Measurements from ENCODE around the gene PCSK6. TPM values are rescaled to one million over a fixed set of nuclear protein-coding genes. Genes with fewer than 3 reads are reported as not detected.

PCSK6 gene
- total RNA-seq, 1 donor = 0.72 TPM

- DNase-seq (ENCODE audit: insufficient read length, low spot score, missing footprints) = no peak
- peaks cover 35% of the 10 kb centered on the region for H3K27me3 ChIP-seq (ENCODE audit: insufficient read depth, low read length)
- no peak overlapping the region for H3K4me2 ChIP-seq (ENCODE audit: insufficient read depth, low read length)
- no peaks in the 10 kb centered on the region for H3K79me2 ChIP-seq (ENCODE audit: insufficient read depth, low read length)
- no peak overlapping the region for H3K27ac ChIP-seq (ENCODE audit: low read depth, low read length)
- no peaks in the 10 kb centered on the region for H3K36me3 ChIP-seq (ENCODE audit: insufficient read depth, low read length)
- no peaks in the 10 kb centered on the region for H3K9me3 ChIP-seq (ENCODE audit: low read depth, low read length)
- no peak for TF ChIP-seq CTCF (IDR thresholded peaks at IDR 0.05; ENCODE audit: extremely low read depth, low read depth, low read length)
- no peaks in the 10 kb centered on the region for H4K20me1 ChIP-seq (ENCODE audit: insufficient read depth, low read length)
- H3K4me3 ChIP-seq (ENCODE audit: insufficient read depth, low read length) = no peak overlapping the region
- no peak overlapping the region for H2AFZ ChIP-seq (ENCODE audit: low read length)
- no peaks in the 10 kb centered on the region for H3K4me1 ChIP-seq (ENCODE audit: insufficient read depth, low read length)
These were observed 975 bp downstream of the PCSK6 start for GRCh38 chr15:101488300-101489164.

DNA sequence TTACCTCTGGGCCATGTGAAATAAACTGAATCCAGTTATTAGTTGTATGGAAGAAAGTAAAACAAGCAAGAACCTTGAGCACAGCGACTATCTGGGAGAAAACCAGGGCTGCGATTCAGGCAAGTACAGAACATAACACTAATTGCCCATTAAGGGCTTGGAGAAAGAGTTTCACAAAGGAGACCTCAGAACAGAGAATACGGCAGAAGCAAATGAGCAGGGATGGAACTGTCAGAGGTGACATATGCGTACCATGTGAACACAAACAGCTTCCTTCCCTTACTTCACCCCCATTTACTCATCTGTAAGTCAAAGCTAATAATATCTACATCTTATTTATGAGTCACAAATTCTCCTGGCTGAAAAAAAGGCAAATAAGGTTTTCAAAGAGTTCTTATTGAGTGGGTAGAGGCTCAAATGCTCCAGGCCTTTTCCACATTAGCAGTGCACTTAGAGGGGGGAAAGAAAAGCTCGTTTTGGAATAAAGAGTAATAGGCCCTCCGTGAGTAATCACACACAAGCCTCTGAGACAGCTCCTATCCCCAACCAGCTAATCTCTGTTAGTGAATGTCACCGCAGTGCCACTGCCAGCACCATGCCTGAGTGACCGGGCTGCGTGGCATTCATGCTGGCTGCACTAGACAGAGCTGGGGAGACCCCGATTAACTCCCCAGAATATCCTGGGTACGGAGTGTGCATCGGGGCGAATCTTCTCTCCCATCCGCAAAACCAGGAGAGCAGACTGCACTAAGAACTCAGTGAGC lies 2.6 kb downstream of the PCSK6 start:
- H3K9me3 ChIP-seq (ENCODE audit: low read depth, low read length) = no peaks in the 10 kb centered on the region
- H3K27ac ChIP-seq (ENCODE audit: low read depth, low read length) = no peak overlapping the region
- no peaks in the 10 kb centered on the region for H3K36me3 ChIP-seq (ENCODE audit: insufficient read depth, low read length)
- H3K4me1 ChIP-seq (ENCODE audit: insufficient read depth, low read length) = no peaks in the 10 kb centered on the region
- no peaks in the 10 kb centered on the region for H4K20me1 ChIP-seq (ENCODE audit: insufficient read depth, low read length)
- DNase-seq (ENCODE audit: insufficient read length, low spot score, missing footprints) = no peak
- no peaks in the 10 kb centered on the region for H3K79me2 ChIP-seq (ENCODE audit: insufficient read depth, low read length)
- no peak overlapping the region for H2AFZ ChIP-seq (ENCODE audit: low read length)
- no peak overlapping the region for H3K4me3 ChIP-seq (ENCODE audit: insufficient read depth, low read length)
- H3K4me2 ChIP-seq (ENCODE audit: insufficient read depth, low read length) = no peak overlapping the region
- peaks cover 35% of the 10 kb centered on the region for H3K27me3 ChIP-seq (ENCODE audit: insufficient read depth, low read length)
- TF ChIP-seq CTCF (IDR thresholded peaks at IDR 0.05; ENCODE audit: extremely low read depth, low read depth, low read length) = no peak

- Histone ChIP-seq H2AFZ (ENCODE audit: low read length) (no peak overlapping the region), H3K27ac (ENCODE audit: low read depth, low read length) (no peak overlapping the region), H3K79me2 (ENCODE audit: insufficient read depth, low read length) (no peaks in the 10 kb centered on the region), H3K4me3 (ENCODE audit: insufficient read depth, low read length) (no peak overlapping the region), H3K4me1 (ENCODE audit: insufficient read depth, low read length) (no peaks in the 10 kb centered on the region), H3K27me3 (ENCODE audit: insufficient read depth, low read length) (peaks cover 24% of the 10 kb centered on the region), H4K20me1 (ENCODE audit: insufficient read depth, low read length) (no peaks in the 10 kb centered on the region), H3K4me2 (ENCODE audit: insufficient read depth, low read length) (no peak overlapping the region), H3K9me3 (ENCODE audit: low read depth, low read length) (no peaks in the 10 kb centered on the region), H3K36me3 (ENCODE audit: insufficient read depth, low read length) (no peaks in the 10 kb centered on the region)
- TF ChIP-seq CTCF (IDR thresholded peaks at IDR 0.05; ENCODE audit: extremely low read depth, low read depth, low read length) = no peak
- DNase-seq (ENCODE audit: insufficient read length, low spot score, missing footprints) = no peak
These were observed 6.0 kb downstream of the PCSK6 start for GRCh38 chr15:101483462-101483861.

All from osteoblast (primary cell).